SIG-M5 treated with dmso at 0.1 percent for 504 hours (cell line): ENCODE data around the gene TOR4A.
"Not testable (repeated sequence)": the region's sequence is repeated elsewhere in the genome, so short reads cannot be mapped to it uniquely, and the experiment has no call there.

ENCODE experiments used
- DNase-seq: peaks from one replicate; lab custom pipeline; 2025; ENCODE audit not compliant: unreplicated experiment; lab: John Stamatoyannopoulos, UW

TOR4A gene

DNA sequence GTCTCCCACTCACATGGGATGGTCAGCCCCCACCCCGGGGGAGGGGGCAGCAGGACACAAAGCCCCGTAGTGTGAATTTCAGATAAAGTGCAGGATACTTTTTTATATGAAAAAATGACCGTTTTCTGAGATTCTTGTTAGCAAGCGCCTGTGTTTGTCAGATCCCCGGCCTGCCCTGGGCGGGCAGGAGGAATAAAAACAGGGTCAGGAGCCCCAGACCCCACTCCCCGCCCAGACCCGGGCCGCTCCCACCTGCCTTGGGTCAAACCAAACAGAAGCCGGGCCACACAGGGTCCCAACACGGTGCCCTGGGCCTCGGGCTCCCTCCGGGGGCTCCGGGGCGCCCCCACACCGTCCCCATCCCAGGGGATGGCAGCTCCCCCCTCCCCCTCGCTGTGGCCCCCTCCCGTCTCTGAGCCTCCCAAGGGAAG lies 38.1 kb downstream of the TOR4A start:
- DNase-seq = no peak

DNA sequence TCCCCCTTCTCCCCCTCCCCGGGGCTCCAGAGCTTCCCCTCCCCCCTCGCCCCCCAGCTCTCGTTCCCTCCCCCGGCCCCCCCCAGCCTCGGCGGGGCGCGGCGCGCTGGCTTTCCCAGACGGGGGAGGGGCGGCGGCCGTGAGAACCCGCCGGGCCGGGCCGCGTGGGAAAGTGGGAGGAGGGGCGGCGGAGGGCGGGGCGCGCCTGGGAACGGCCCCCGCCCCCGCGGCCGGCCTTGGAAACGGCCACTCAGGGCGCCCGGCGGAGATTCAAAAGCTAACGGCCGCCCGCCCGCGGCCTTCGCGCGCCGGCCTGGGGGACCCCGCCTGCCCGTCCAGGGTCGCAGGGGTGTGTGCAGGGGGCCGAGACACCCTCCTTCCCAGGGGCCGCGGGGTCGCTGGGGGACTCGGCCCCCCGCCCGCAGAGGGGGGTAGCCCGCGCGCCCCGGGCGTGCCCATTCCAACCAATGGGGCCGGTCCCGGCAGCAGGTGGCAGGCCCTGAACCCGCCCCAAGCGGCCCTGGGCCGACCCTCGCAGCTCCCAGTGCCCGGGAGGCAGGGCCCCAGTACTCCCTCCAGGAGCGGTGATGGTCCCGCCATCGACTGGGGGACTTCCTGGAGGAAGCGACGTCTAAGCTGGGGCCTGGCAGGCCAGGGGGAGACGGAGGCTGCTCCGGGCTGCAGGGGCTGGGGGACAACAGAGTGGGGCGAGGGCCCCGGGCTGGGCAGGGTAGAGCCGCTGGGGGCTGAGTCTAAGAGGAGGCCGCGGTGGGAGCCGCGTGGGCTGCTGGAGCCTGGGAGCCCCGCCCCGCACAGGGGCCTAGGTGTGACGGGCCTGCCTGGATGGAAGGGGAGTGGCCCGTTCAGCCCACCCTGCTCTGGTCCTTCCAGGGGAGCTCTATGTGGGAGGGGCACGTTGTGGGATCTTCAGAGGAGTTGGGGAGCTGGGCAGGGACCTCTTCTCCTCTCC lies 38.8 kb downstream of the TOR4A start:
- DNase-seq = no peak

DNA sequence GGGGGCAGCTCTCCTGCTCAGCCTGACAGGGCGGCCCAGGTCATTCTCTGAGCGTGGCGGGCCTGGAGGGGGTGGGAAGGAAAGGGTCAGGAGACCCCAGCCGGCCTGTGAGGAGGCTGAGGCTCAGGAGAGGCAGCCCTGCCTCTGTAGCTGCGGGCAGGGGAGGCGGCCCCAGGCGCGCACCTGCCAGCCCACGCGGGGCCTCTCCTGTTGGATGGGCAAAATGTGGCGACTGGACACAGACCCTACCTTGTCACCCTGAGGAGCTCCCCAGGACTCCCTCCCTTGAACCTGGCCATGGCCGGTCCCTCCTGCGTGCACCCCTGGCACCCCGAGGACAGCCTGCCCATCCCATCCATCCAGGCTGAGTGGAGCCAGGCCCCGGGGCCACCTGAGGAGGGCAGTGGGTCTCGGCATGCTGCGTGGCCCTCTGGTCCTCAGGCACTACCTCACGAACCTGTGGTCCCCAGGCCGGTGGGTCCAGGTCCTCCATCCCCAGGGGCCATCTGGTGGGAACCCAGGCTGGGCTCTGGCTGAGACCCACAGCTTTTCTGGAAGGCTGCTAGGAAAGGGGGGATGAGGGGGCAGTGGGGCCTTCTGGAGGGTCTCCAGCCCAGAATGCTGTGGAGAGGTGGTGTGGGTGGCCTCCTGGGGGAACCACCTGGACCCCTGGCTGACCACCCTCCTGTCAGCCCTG lies 39.6 kb downstream of the TOR4A start:
- no peak for DNase-seq

DNA sequence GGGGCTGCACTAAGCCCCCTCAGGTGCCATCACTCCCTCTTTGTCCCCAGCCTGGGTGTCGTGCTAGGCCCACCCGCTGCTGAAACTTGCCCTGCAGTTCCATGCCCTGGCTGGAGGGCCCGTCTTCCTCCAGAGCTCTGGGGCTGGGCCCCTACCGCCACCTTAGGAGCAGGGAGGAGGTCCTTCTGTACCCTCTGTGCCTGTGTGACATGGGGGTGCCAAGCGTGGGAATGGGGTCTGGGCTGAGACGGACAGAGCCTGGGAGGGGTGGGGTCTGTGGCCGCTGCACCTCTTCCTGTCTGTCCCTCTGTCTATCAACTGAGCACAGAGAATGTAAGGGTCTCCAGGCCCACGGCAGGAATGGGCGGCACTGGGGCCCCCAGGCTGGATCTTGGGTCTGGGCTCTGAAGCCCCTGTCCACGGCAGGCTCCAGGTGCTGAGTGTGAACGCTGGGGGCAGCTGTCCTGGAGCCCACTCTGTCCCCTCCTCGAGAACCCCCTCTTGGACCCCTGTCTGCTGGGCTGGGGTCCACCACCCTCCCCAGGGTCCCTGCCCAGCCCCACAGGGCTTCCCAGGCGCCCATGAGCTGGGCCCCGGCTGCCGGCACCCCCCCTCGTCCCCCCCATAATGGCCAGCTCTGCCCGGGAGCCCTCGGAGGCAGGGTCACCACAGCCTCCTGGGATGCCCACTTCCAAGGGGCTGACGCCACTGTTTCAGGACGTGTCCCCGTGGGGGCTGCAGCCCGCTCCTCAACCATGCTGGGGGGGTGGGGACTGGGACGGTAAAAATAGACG lies 40.4 kb downstream of the TOR4A start:
- no peak for DNase-seq

DNA sequence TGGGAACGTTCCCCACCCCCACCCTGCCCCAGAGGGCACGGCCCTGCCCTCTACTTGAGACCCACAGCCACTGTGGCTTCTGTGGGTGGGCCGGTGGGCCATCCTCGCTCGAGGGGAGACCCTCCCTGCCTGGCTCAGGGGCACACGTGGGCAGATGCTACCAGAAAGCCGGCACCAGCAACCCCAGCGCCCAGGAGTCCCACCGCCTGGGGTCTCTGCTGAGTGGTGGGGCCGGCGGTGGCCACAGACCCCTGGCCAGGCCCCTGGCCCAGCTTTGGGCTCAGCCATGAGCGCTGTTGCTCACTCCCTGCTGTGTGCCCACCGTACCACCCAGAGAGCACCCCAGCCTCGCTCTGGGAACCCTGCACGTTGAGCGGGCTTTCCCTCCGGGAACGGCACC lies 41.1 kb downstream of the TOR4A start:
- DNase-seq = no peak

DNA sequence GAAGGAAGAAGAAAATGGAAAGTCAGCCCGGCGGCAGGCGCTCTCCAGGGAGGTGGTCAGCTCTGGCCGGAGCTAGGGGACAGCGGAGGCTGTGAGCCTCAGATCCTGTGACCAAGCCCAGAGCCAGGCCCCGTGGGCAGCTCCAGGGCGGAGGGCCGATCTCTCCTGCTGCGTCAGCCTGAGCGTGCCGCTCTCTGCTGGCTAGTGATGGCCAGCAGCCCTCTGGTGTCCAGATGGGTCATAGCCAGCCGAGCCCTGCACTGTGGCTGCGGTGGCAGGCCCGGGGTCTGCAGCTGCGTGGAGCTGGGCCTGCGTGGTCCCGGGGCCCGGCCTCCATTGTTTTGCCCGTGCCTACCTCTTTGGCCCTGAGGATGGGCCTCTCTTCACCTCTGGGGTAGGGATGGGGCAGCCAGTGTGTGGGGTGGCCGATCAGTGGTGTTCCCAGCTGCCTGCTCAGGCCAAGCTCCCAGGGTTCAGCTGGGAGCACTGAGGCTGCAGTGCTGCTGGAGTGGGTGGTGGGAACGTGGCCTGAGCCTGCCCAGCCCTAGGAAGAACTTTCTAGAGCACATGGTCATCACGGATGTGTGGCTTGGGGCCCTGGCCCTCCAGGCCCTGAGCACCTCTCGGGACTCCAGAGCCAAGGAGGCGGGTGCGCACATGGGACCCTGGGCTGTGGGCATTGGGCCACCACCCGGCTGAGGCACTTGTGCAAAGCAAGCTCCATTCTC lies 41.6 kb downstream of the TOR4A start:
- DNase-seq = no peak

DNA sequence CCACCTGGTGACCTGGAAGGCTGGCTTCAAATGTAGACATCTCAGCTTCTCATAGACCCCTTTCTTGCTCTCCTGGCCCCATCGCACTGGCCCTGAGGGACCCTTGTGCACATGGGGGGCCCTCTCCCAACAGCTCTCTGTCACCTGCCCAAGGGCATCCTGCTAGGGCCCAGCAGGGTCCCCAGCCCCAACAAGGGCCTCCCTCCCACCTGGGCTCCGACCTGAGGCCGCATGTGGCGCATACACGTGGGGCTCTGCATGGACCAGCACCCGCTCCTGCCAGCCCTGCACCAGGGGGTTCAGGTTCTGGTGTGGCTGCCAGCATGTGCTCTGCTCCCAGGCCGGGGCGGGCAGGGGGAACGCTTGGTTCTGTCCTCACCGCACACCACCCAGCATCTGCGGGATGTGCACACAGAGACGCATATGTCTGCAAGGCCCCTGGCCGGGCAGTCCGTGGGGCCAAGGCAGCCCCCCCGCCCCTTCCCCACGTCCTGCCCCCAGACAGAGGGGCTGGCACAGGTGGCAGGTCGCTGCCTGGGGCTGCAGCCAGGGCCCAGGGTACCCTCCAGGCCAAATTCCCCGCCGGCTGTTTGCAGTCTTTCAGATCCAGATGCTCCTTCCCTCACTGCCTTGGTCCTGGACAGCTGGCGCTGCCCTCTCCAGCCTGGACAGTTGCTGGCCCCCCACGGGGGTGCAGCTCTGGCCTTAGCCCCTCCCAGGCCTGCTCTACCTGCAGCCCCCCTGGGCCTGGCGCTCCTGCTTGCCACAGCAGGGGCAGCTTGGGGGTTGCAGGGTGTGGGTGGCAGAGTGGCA lies 42.4 kb downstream of the TOR4A start:
- DNase-seq = no peak

DNA sequence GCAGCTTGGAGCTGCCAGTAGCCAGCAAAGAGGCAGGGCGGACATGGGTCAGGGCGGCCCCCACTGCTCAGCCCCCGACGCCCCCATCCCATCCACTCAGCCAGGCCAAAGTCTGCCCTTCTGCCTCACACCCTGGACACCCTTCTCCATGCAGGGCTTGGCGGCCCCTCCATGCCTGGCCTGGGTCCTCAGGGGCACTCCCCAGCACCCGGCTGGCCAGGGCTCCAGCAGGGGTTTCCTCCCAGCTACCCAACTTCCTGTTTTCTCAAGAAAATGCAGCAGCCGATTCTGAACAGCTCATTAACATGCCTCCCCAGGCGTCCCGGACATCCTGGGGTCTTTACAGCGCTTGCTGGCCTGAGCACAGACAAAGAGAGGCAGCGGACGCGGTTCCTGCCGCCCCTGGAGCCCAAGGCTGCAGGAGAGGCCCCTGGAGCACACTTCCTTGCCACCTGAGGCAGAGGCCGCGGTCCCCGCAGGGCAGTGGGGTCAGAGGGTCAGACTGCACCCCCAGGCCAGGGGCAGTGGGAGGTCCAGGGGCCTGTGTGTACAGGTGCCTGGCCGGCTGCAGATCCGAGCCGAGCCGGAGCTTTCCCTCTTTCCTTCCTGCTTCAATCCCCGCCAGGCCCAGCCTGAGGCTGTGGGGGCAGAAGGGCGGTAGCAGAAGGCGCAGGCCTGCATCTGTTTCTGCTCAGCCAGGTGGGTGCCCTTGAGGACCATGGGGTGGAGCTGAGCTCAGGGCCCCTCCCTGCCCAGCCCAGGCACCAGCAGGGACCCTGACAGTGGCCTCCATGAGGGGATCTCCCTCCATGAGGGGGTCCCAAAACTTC lies 43.2 kb downstream of the TOR4A start:
- peak; percentile 44 for DNase-seq

DNA sequence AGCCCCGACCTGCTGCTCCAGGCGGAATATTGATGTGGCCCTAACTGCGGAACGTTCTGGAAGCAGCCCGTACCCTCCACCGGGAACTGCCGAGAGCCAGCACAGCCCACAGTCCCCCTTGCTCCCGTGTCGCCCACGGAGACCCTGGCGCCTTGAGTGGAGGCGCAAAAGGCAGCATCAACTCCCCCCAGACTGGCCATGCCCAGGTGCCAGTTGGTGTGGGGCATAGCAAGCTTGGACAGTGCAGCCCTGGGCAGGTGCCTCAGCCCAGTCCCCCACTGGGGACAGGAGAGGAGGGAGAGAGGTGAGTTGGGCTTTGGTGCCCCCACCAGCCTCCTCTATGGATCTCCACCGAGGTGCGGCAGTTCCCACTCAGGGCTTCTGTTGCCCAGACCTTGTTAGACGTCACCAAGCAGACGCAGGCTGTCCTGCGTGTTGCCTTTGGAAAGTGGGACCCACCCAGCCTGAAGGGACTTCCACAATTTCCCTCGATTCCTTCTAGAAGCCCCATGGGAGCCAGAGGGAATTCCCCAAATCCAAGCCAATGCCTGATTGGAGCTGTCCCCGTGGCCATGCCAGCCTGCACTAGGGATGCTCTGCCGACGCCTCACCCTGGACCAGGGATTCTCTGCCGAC lies 44.3 kb downstream of the TOR4A start:
- no peak for DNase-seq

DNA sequence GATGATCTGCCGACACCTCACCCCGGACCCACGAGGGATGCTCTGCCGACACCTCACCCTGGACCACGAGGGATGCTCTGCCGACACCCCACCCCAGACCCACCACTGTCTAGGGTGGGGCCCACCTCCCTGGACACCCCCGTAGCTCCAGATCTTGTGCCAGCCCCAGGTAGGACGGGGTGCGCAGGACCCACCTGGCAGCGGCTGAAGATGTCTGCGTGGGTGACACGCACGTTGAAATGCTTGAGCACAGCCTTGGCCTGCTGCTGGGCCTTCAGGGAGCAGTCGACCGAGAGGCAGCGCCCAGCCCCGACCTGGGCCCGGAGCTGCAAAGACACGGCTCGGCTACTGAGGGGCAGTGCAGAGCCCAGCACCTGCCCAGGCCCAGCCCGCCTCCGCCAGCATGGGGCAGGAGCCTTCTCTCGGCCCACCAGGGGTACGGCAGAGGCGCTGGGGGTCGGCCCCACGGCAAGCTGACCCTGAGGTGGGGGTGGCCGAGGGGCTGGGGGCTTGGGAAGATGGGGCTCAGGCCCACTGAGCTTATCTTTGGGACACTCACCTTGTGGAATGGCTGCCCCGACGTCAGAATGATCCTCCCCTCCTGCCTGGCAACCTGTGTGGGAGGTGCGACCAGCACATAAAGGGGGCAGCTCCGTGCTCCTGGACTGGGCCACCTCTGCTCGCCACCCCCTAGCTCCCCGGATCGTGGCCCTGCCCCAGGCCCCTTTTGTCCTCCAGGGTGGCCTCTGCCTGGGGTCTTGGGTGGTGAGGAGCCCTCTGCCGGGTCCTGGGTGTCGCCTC lies 46.2 kb downstream of the TOR4A start:
- no peak for DNase-seq

DNA sequence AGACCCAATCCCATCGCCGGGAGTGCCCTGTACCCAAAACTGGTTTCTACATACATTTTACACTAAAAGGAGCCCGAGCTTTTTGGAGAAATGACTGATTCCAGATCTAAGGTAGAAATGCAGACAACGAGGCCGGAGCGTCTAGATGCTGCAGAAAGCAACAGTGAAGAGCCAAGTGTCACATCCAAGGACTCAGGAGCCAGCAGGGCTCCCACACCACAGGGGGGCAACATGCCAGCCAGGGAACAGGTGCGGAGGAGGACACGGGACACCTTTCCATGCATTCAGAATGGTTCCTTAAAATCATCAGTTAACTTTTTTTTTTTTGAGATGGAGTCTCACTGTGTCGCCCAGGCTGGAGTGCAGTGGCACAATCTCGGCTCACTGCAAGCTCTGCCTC lies 47.6 kb downstream of the TOR4A start:
- DNase-seq = no peak

DNA sequence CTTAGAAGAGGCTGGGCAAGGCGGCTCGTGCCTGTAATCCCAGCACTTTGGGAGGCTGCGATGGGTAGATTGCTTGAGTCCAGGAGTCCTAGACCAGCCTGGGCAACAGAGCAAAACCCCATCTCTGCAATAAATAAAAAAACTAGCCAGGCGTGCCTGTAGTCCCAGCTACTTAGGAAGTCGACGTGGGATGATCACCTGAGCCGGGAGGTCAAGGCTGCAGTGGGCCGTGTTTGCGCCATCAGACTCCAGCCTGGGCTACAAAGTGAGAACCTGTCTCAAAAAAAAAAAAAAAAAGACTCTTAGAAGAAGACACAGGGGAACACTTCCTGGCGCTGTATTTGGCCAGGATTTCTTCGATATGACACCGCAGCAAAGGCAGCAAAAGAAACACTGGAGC lies 48.3 kb downstream of the TOR4A start:
- DNase-seq = no peak

DNA sequence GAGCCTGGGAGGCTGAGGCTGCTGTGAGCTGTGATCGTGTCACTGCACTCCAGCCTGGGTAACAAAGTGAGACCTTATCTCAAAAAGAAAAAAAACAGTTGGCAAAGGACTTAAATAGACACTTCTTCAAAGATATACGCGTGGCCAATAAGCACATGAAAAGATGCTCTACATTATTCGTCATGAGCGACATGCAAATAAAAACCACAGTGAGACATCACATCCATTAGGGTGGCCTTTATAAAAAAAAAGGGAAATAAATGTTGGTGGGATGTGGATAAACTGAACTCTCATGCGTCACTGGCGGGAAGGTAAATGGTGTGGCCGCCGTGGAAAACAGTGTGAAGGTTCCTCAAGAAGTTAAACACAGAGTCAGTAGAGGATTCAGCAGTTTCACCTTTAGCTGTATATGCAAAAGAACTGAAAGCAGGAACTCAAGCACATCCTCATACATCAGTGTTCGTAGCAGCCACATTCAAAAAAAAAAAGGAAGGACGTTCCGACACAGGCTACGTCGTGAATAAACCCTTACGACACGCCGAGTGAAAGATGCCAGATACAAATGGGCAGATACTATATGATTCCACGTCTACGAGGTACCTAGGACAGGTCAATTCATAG lies 49.0 kb downstream of the TOR4A start:
- DNase-seq = no peak

DNA sequence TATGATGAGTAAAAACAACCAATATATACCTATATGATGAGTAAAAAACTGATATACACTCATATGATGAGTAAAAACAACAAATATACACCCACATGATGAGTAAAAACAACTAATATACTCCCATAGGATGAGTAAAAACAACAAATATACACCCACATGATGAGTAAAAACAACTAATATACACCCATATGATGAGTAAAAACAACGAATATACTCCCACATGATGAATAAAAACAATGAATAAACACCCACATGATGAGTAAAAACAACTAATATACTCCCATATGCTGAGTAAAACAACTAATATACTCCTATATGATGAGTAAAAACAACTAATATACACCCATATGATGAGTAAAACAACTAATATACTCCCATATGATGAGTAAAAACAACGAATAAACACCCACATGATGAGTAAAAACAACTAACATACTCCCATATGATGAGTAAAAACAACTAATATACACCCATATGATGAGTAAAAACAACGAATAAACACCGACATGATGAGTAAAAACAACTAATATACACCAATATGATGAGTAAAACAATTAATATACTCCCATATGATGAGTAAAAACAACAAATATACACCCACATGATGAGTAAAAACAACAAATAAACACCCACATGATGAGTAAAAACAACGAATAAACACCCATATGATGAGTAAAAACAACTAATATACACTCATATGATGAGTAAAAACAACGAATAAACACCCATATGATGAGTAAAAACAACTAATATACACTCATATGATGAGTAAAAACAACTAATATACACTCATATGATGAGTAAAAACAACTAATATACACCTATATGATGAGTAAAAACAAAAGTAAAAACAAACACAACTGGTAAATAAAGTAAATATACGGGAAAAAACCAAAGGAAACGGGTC lies 50.4 kb downstream of the TOR4A start:
- not testable (repeated sequence) for DNase-seq

DNA sequence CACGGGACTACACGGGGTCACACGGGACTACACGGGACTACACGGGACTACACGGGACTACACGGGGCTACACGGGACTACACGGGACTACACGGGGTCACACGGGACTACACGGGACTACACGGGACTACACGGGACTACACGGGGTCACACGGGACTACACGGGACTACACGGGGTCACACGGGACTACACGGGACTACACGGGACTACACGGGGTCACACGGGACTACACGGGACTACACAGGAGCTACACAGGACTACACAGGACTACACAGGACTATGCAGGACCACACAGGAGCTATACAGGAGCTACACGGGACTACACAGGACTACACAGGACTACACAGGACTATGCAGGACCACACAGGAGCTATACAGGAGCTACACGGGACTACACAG lies 52.1 kb downstream of the TOR4A start:
- DNase-seq = not testable (repeated sequence)

DNA sequence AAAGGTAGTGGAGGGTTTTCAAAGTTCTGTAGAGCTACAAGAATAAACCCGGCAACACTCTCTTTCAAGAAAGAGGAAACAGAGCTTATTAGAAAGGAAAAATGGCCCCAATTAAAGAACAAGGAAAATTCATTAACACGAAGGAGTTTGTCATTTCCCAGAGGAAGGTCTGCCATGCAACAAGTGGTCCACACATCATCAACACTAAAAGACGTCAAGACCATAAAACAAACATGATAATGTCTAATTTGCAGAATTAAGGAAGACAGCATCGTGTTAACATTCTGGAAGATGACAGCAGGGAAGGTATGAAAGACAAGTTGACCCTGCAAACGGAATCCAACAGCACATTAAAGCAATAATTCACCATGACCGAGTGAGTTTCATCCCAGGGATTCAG lies 53.2 kb downstream of the TOR4A start:
- DNase-seq = no peak
